Measurements from ENCODE around the gene CBX5. TPM values are rescaled to one million over a fixed set of nuclear protein-coding genes. Genes with fewer than 3 reads are reported as not detected.
"Not testable (repeated sequence)": the region's sequence is repeated elsewhere in the genome, so short reads cannot be mapped to it uniquely, and the experiment has no call there.

CBX5 gene
- total and polyA plus RNA-seq, 2 experiments from 2014 or later = 29.6 to 37.6 TPM

- Histone ChIP-seq H3K36me3 (ENCODE audit: low read depth) (peaks cover 68% of the 10 kb centered on the region), H3K4me3 (peak overlapping the region; percentile 54), H3K4me2 (ENCODE audit: unreplicated experiment) (peak overlapping the region; percentile 19), H3K27ac (no peak overlapping the region), H3K9ac (peak overlapping the region; percentile 46), H3K9me2 (ENCODE audit: insufficient read depth) (no peaks in the 10 kb centered on the region), H3K79me2 (ENCODE audit: insufficient read depth) (peaks cover 49% of the 10 kb centered on the region), H3K27me3 (replicated peaks; ENCODE audit: insufficient read depth) (no peaks in the 10 kb centered on the region), H3K4me1 (ENCODE audit: insufficient read depth) (peaks cover 16% of the 10 kb centered on the region), H4K20me1 (ENCODE audit: insufficient read depth) (peaks cover 41% of the 10 kb centered on the region), H3F3A (ENCODE audit: insufficient read depth) (peaks cover 97% of the 10 kb centered on the region), H3K9me3 (ENCODE audit: low read depth) (no peaks in the 10 kb centered on the region), H2AFZ (no peak overlapping the region)
- peak; percentile 43 for DNase-seq
- in situ Hi-C loops (cut with MboI) = no loop called here
- 58 to 66% methylated on average over 5 of the region's 5 CpGs for WGBS, 2 experiments (ENCODE audit: low coverage in 1 of 2, low lambda C conversion rate in 2 of 2, missing lambda C conversion rate in 2 of 2)
- TF ChIP-seq EZH2 (IDR thresholded peaks at IDR 0.05; ENCODE audit: insufficient read depth, poor library complexity, severe bottlenecking) (no peak), EZH2phosphoT487 (IDR thresholded peaks at IDR 0.05; ENCODE audit: insufficient read depth, low read depth) (no peak)
Measured at GRCh38 chr12:54285150-54286041, 5.5 kb upstream of the CBX5 start.

- H3K27me3 ChIP-seq (replicated peaks; ENCODE audit: insufficient read depth); H2AFZ ChIP-seq; DNase-seq; H3K27ac ChIP-seq; in situ Hi-C loops (cut with MboI); H3K9me2 ChIP-seq (ENCODE audit: insufficient read depth); H3K9me3 ChIP-seq (ENCODE audit: low read depth): not testable (repeated sequence)
- Histone ChIP-seq H3K4me3 (peak overlapping the region; percentile 94), H3K4me1 (ENCODE audit: insufficient read depth) (peaks cover 16% of the 10 kb centered on the region), H3K4me2 (ENCODE audit: unreplicated experiment) (peak overlapping the region; percentile 97), H3K79me2 (ENCODE audit: insufficient read depth) (peaks cover 50% of the 10 kb centered on the region), H3F3A (ENCODE audit: insufficient read depth) (peaks cover 87% of the 10 kb centered on the region), H4K20me1 (ENCODE audit: insufficient read depth) (peaks cover 41% of the 10 kb centered on the region), H3K36me3 (ENCODE audit: low read depth) (peaks cover 68% of the 10 kb centered on the region), H3K9ac (peak overlapping the region; percentile 99)
- 37 to 48% methylated on average over 1 to 2 of the region's 2 CpGs for WGBS, 2 experiments (ENCODE audit: low coverage in 1 of 2, low lambda C conversion rate in 2 of 2, missing lambda C conversion rate in 2 of 2)
Measured at GRCh38 chr12:54284070-54284780, 4.3 kb upstream of the CBX5 start.

GRCh38 chr12:54282949-54283593 is 3.1 kb upstream of the CBX5 start:
- Histone ChIP-seq H3K4me2 (ENCODE audit: unreplicated experiment) (peak overlapping the region; percentile 97), H3K9me2 (ENCODE audit: insufficient read depth) (no peaks in the 10 kb centered on the region), H2AFZ (no peak overlapping the region), H3K4me1 (ENCODE audit: insufficient read depth) (peaks cover 22% of the 10 kb centered on the region), H3K4me3 (peak overlapping the region; percentile 94), H4K20me1 (ENCODE audit: insufficient read depth) (peaks cover 41% of the 10 kb centered on the region), H3K27me3 (replicated peaks; ENCODE audit: insufficient read depth) (no peaks in the 10 kb centered on the region), H3K79me2 (ENCODE audit: insufficient read depth) (peaks cover 62% of the 10 kb centered on the region), H3K9ac (peak overlapping the region; percentile 99), H3F3A (ENCODE audit: insufficient read depth) (peaks cover 87% of the 10 kb centered on the region), H3K9me3 (ENCODE audit: low read depth) (no peaks in the 10 kb centered on the region), H3K27ac (no peak overlapping the region), H3K36me3 (ENCODE audit: low read depth) (peaks cover 66% of the 10 kb centered on the region)
- DNase-seq = no peak
- no peak for TF ChIP-seq EZH2 (IDR thresholded peaks at IDR 0.05; ENCODE audit: insufficient read depth, poor library complexity, severe bottlenecking)
- no peak for TF ChIP-seq EZH2phosphoT487 (IDR thresholded peaks at IDR 0.05; ENCODE audit: insufficient read depth, low read depth)
- in situ Hi-C loops (cut with MboI) = no loop called here
- WGBS, 2 experiments (ENCODE audit: low coverage in 1 of 2, low lambda C conversion rate in 2 of 2, missing lambda C conversion rate in 2 of 2) = 41 to 48% methylated on average over 11 of the region's 11 CpGs

DNA sequence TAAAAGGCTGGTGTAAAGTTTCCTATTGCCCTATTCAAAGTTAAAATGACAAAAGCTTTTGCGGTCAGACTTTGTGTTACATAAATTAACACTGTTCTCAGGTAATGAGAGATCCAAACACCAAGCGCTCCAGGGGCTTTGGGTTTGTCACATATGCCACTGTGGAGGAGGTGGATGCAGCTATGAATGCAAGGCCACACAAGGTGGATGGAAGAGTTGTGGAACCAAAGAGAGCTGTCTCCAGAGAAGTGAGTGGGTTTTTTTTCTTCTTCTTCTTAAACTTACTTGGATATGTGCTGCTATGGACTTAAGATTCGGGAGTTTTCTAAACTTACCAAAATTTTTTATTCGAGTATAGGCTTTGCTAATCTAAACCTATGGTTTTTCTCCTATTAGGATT is 1.8 kb upstream of the CBX5 start:
- H3K9me2 ChIP-seq (ENCODE audit: insufficient read depth); H2AFZ ChIP-seq; H3K27me3 ChIP-seq (replicated peaks; ENCODE audit: insufficient read depth); H3K9me3 ChIP-seq (ENCODE audit: low read depth); in situ Hi-C loops (cut with MboI); DNase-seq: not testable (repeated sequence)
- H3K4me2 ChIP-seq (ENCODE audit: unreplicated experiment) = peak overlapping the region; percentile 97
- peaks cover 78% of the 10 kb centered on the region for H3F3A ChIP-seq (ENCODE audit: insufficient read depth)
- H3K9ac ChIP-seq = peak overlapping the region; percentile 99
- H3K4me3 ChIP-seq = peak overlapping the region; percentile 94
- peaks cover 76% of the 10 kb centered on the region for H3K79me2 ChIP-seq (ENCODE audit: insufficient read depth)
- H3K27ac ChIP-seq = peak overlapping the region; percentile 91
- peaks cover 52% of the 10 kb centered on the region for H3K36me3 ChIP-seq (ENCODE audit: low read depth)
- H4K20me1 ChIP-seq (ENCODE audit: insufficient read depth) = peaks cover 38% of the 10 kb centered on the region
- WGBS, 2 experiments (ENCODE audit: low coverage in 1 of 2, low lambda C conversion rate in 2 of 2, missing lambda C conversion rate in 2 of 2) = 18 to 26% methylated on average over 4 of the region's 4 CpGs
- peaks cover 29% of the 10 kb centered on the region for H3K4me1 ChIP-seq (ENCODE audit: insufficient read depth)

GRCh38 chr12:54281261-54281638 is 1.3 kb upstream of the CBX5 start:
- H3K27ac ChIP-seq = peak overlapping the region; percentile 91
- H3K4me2 ChIP-seq (ENCODE audit: unreplicated experiment) = peak overlapping the region; percentile 97
- in situ Hi-C loops (cut with MboI); H2AFZ ChIP-seq; DNase-seq; H3K9me3 ChIP-seq (ENCODE audit: low read depth); H3K9me2 ChIP-seq (ENCODE audit: insufficient read depth); H3K27me3 ChIP-seq (replicated peaks; ENCODE audit: insufficient read depth): not testable (repeated sequence)
- peaks cover 48% of the 10 kb centered on the region for H3K36me3 ChIP-seq (ENCODE audit: low read depth)
- H3K9ac ChIP-seq = peak overlapping the region; percentile 99
- H3K4me3 ChIP-seq = peak overlapping the region; percentile 94
- H4K20me1 ChIP-seq (ENCODE audit: insufficient read depth) = peaks cover 33% of the 10 kb centered on the region
- peaks cover 78% of the 10 kb centered on the region for H3K79me2 ChIP-seq (ENCODE audit: insufficient read depth)
- H3K4me1 ChIP-seq (ENCODE audit: insufficient read depth) = peaks cover 29% of the 10 kb centered on the region
- peaks cover 73% of the 10 kb centered on the region for H3F3A ChIP-seq (ENCODE audit: insufficient read depth)
- WGBS, 2 experiments (ENCODE audit: low coverage in 1 of 2, low lambda C conversion rate in 2 of 2, missing lambda C conversion rate in 2 of 2) = 1% methylated on average over 10 of the region's 10 CpGs

Data from GM23248 (cell line).